Activated CD8-positive, alpha-beta memory T cell treated with anti-CD3 and anti-CD28 coated beads for 36 hours (primary cell): ENCODE data around the gene SHKBP1. TPM values are rescaled to one million over a fixed set of nuclear protein-coding genes. Genes with fewer than 3 reads are reported as not detected.

ENCODE experiments used
- CTCF ChIA-PET: fragments of 350-600 bp; sonication (Branson Sonifier 250); formaldehyde crosslinking; loops from one replicate; lab custom pipeline; 2021; ENCODE audit warnings: antibody characterized with exemption; lab: Charles Lee
- POLR2A ChIA-PET: fragments of 350-600 bp; sonication (Branson Sonifier 250); formaldehyde crosslinking; loops from one replicate; lab custom pipeline; 2021; ENCODE audit warnings: antibody characterized with exemption; lab: Charles Lee
- total RNA-seq, 2 experiments: library from RNA; stranded (reverse); gene quantifications; one replicate each; pipeline ENCODE4 v1.2.3, GENCODE V29; 2021

The SHKBP1 gene
- total RNA-seq, 2 experiments from 2014 or later: 86.7 to 93.5 TPM

DNA sequence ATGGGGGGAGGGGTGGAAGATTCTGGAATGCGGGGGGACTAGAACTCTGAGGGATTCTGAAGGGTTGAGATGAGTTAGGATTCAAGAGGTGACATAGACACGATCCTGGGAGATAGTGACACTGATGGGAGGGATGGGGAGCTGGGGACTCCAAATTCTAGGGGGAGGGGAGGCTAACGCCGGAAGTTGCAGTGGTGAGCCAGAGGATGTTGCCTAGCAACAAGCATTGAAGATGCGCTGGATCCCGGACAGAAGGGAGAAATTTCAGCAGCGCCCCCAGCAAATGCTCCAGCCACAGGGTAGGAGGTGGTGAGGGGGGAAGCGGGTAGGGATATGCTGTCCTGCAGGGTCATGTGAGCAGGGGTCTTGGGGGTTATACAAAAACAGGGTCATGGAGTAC is 17.6 kb downstream of the SHKBP1 start:
- POLR2A ChIA-PET: no interaction called here

GRCh38 chr19:40594657-40595091 is 18.0 kb downstream of the SHKBP1 start:
- POLR2A ChIA-PET: no interaction called here
- CTCF ChIA-PET: interaction anchor here (0.6 to 3.2 kb wide), 4 partner anchors 9 to 562 kb away, joined by 3 to 12 read pairs (median 6); no protein-coding TSS in a partner anchor

More for the DNA sequence above, 17.6 kb downstream of the SHKBP1 start:
- CTCF ChIA-PET: interaction anchor here (3.2 kb wide), 1 partner anchor 10 kb away, joined by 12 read pairs; no protein-coding TSS in a partner anchor

- CTCF ChIA-PET: interaction anchor here (0.8 to 1.1 kb wide), 3 partner anchors 11 to 26 kb away, joined by 3 read pairs; no protein-coding TSS in a partner anchor
- POLR2A ChIA-PET: no interaction called here
Measured at GRCh38 chr19:40596608-40597328, 20.1 kb downstream of the SHKBP1 start.

DNA sequence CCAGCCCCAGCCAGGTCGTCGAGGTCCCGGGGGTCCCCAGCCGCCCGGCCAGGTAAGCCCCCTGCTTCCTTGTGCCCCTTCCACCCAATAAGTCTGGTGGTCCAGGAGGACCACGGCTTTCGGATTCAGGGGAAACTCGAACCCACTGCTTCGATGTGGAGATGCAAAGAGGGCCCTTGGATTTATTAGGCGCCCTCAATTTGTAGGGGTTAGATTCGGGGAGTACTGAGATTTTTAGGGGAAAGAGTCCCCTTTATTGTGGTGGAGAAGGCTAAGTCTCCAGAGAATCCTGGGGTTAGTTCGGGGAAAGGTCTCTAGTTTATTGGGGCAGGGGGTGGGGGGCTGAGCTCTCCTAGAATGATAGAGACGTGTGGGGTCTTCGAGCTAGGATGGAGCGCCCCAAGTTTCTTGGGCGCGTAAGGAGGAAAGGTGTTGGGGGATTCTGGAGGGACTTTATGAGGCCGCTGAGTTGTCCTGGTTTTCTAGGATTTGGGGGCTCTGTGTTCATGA is 20.7 kb downstream of the SHKBP1 start:
- CTCF ChIA-PET: interaction anchor here (1.1 to 12.0 kb wide), 3 partner anchors 18 to 49 kb away, joined by 3 to 69 read pairs (median 21); no protein-coding TSS in a partner anchor
- POLR2A ChIA-PET: no interaction called here

DNA sequence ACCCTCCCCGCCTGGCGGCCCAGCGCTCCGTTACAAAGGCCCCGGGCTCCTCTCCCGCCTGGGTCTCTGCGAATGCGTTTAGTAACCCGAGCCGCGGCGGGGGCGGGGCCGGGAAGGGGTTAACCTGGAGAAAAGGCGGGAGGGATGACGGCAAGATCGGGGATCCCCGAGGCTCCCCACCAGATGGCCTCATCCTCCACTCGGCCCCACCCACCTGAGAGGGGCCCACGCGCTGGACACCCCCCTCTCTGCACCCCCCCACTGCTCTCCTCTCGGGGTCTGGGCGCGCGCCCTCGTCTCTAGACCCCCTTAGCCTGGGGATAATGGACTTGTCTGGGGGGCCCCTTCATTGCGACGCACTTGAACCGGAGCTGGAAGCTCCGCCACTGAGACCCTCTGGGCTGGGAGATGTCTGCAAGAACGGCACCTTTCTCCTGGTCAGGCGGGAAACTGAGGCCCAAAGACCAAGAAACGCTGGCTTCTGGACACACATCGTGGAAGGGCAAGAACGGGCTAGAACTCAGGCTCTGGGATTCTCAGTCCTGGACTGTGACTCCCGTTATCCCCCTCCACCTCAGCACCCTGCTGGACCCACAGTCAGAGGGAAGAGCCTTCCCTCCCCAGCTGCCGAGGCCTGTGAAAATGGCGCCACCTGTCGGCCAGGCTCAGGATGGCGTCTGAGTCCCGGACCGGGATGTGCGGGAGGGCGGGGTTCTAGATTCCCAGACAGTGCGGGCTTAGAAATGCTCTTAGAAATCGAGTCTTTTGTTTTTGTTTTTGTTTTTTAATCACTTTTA is 21.6 kb downstream of the SHKBP1 start:
- POLR2A ChIA-PET: no interaction called here
- CTCF ChIA-PET: interaction anchor here (0.8 to 12.0 kb wide), 13 partner anchors 11 to 188 kb away, joined by 3 to 69 read pairs (median 4); no protein-coding TSS in a partner anchor

- ChIA-PET POLR2A (no interaction called here), CTCF (interaction anchor here (0.6 to 12.0 kb wide), 15 partner anchors 10 to 233 kb away, joined by 3 to 69 read pairs (median 4); no protein-coding TSS in a partner anchor)
Measured at GRCh38 chr19:40598918-40599307, 22.2 kb downstream of the SHKBP1 start.

GRCh38 chr19:40599331-40599901 is 22.7 kb downstream of the SHKBP1 start:
- ChIA-PET CTCF (interaction anchor here (0.6 to 12.0 kb wide), 13 partner anchors 10 to 233 kb away, joined by 3 to 69 read pairs (median 4); no protein-coding TSS in a partner anchor), POLR2A (no interaction called here)

DNA sequence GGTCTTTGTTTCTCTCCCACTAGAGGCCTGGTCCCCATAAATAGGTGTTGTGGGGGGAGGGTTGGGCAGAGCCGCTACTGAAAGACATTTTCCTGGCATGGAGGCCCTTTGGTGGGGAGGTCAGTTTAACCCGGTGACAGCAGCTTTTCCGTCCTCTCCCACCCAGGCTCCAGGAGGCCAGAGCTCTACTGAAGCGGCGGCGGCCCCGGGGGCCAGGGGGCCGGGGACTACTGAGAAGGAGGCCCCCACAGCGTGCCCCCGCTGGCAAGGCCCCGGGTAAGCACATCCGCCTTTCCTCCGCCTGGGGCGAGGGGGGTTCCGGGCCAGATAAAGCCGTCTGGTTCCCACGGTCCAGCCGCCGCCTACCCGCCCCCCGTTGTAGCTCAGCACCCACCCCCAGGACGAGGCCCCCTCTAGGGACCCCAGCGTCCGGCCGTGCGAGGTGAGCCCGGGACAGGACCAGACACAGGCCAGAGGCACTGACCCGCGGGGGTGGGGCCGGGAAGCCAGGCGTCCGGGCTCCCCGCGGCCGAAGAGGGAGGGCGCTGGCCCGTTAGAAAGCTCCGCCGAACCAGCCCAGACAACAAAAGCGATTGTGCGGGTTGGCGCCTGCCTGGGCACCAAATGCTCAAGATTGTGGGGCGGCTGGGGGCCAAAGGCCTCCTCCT is 23.4 kb downstream of the SHKBP1 start:
- POLR2A ChIA-PET: interaction anchor here (0.6 kb wide), 1 partner anchor 117 kb away, joined by 3 read pairs; the partner anchor contains the start of genes COQ8B and ITPKC
- CTCF ChIA-PET: interaction anchor here (0.6 to 12.0 kb wide), 11 partner anchors 9 to 232 kb away, joined by 3 to 69 read pairs (median 5); no protein-coding TSS in a partner anchor

- CTCF ChIA-PET: interaction anchor here (0.6 to 12.0 kb wide), 10 partner anchors 9 to 70 kb away, joined by 3 to 69 read pairs (median 6); no protein-coding TSS in a partner anchor
- POLR2A ChIA-PET: interaction anchor here (0.6 kb wide), 1 partner anchor 116 kb away, joined by 3 read pairs; the partner anchor contains the start of genes COQ8B and ITPKC
Measured at GRCh38 chr19:40600570-40601133, 24.0 kb downstream of the SHKBP1 start.

DNA sequence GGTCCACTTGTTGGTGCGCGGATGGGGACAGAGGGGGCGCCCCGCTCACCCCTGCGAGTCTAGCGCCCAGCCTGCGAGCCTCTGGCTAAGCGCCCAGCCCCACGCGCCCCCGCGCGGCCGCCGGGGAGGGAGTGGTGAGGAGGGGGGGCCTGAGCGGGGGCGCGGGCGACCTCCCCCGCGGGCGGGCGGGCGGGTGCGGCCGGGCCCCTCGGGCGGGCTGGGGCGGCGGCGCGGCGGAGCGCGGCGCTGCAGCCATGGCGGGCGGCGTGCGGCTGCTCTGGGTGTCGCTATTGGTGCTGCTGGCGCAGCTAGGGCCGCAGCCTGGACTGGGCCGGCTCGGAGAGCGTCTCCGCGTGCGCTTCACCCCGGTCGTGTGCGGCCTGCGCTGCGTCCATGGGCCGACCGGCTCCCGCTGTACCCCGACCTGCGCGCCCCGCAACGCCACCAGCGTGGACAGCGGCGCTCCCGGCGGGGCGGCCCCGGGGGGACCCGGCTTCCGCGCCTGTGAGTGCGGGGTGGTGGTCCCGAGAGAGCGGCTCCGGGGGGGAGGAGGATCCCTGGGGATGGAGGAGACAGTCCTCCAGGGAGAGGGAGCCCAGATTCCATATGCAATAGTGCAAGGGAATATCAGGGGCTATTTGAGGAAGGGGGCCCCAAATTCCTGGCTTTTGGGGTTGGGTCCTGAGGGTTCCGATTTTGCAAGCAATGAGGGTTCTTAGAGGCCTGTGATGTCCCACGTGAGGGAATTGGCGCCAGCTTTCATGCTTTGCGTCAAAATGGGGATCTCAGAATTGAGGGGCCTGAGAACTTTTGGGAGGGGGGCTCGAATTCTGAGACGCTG is 24.7 kb downstream of the SHKBP1 start, which contains the start of gene LTBP4:
Gene LTBP4, plus strand, starts transcription at position 236 of the 841 bp plus-strand sequence. Its CDS starts 19 bp downstream, at position 255.
- ChIA-PET CTCF (interaction anchor here (0.6 to 12.0 kb wide), 9 partner anchors 12 to 136 kb away, joined by 3 to 69 read pairs (median 6); partner anchors contain the start of gene BLVRB), POLR2A (no interaction called here)

- POLR2A ChIA-PET: interaction anchor here (3.5 kb wide), 1 partner anchor 11 kb away, joined by 28 read pairs; no protein-coding TSS in a partner anchor
- CTCF ChIA-PET: interaction anchor here (0.9 to 12.0 kb wide), 13 partner anchors 9 to 183 kb away, joined by 3 to 69 read pairs (median 5); partner anchors contain the start of gene BLVRB
Measured at GRCh38 chr19:40603071-40603388, 26.4 kb downstream of the SHKBP1 start.

DNA sequence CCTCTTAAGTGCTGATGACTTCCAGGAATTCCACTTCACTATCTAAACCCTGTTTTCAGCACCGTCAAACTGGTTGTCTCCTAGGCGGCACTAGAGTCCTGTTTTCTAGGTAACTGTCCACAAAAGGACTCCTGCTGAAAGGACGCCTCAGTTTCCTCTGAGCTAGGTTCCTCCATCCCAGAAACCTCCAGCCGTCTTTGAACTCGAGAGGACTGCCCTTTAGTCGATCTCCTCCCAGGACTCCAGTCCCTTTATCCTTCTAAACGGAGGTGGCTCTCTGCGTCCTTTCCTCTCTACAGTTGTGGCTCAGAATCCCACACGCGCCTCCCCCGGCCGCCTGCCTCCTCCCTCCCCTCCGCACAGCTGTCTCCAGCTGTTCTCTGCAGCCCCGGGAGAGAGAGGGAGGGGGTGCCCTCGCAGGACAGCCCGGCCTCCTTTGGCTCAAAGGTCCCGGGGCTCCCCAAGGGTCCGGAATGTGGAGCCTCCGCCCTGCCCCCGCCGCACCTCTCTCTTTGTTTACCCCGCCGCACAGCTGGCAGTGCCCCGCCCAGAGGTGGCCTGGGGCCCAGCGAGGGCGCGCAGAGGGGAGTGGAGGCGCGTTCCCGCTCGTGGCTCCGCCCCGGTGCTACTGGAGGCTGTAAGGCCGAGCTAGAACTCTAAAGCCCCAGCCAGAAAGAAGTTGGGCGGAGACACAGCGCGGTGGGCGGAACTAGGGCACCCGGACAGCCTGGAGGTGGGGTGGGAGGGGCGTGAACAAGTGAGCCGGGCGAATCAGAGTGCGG is 26.9 kb downstream of the SHKBP1 start:
- CTCF ChIA-PET: interaction anchor here (0.9 to 12.0 kb wide), 16 partner anchors 9 to 183 kb away, joined by 3 to 69 read pairs (median 4); no protein-coding TSS in a partner anchor

GRCh38 chr19:40604171-40604646 is 27.5 kb downstream of the SHKBP1 start:
- CTCF ChIA-PET: interaction anchor here (1.0 to 12.0 kb wide), 11 partner anchors 9 to 75 kb away, joined by 3 to 69 read pairs (median 4); no protein-coding TSS in a partner anchor
- POLR2A ChIA-PET: interaction anchor here (3.5 kb wide), 1 partner anchor 10 kb away, joined by 28 read pairs; no protein-coding TSS in a partner anchor

More for the DNA sequence above, 26.9 kb downstream of the SHKBP1 start:
- POLR2A ChIA-PET: interaction anchor here (3.5 kb wide), 1 partner anchor 11 kb away, joined by 28 read pairs; no protein-coding TSS in a partner anchor

- ChIA-PET POLR2A (interaction anchor here (0.6 to 3.5 kb wide), 4 partner anchors 10 to 34 kb away, joined by 3 to 28 read pairs (median 4); no protein-coding TSS in a partner anchor), CTCF (interaction anchor here (1.2 to 12.0 kb wide), 9 partner anchors 9 to 300 kb away, joined by 3 to 69 read pairs (median 6); no protein-coding TSS in a partner anchor)
Measured at GRCh38 chr19:40604647-40605215, 28.1 kb downstream of the SHKBP1 start.
